NCI-H69 (cell line): Measurements from ENCODE around the gene GPRC6A.
"Not testable (repeated sequence)": the region's sequence is repeated elsewhere in the genome, so short reads cannot be mapped to it uniquely, and the experiment has no call there.

Experiments used
- DNase-seq: peaks from one replicate; lab custom pipeline; 2025; lab: John Stamatoyannopoulos, UW

Gene GPRC6A

DNA sequence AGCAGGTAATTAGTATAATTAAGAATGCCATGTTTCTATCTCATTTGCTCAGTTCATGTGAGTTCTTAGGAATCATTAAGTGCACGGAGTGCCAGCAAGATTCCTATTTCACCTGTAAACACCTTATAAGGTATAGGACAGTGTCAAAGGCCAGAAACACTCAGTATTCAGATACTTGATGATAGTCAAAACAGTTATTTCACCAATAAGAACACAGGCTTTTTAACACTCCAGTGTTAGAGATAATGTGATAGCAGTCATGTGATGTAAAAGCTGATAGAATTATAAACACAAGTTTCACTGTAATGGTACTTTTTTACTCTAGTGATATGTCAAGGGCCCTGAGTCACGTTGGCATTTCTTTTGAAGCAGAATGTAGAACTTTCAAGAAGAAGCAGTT, at the start of gene GPRC6A:
Gene GPRC6A (minus strand): TSS at position 101 of the 400 bp plus-strand sequence. CDS start 70 bp downstream, at position 31.
- no peak for DNase-seq

GRCh38 chr6:116877743-116878142, 48.9 kb upstream of the GPRC6A start:
- peak; percentile 29 for DNase-seq

GRCh38 chr6:116876635-116877611, 48.0 kb upstream of the GPRC6A start, which contains the start of gene RFX6:
TSS of gene RFX6 (plus strand) at chr6:116877242. CDS start at chr6:116877276, 34 bp downstream.
- peak; percentile 48 for DNase-seq

DNA sequence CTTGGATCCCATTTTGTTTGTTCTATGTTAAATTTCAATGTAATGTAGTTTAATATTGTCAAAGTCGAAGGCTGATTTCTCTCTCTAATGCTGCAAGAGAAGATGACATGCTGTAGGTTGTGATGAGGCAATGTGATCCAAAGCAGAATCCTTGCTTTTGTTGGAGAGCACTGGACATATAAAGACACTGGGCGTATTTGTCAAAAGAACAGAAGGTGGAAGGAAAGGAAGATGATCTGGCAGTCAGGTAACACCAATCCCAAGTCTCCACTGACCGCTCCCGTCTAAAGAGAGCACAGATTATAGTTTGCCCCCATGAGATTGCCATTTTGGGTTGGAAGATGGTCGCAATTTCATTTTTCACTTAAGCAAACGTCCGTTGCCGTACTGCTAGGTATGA, 47.2 kb upstream of the GPRC6A start:
- DNase-seq = no peak

GRCh38 chr6:116872771-116873170, 43.9 kb upstream of the GPRC6A start:
- DNase-seq = no peak

- DNase-seq = no peak
Observed at GRCh38 chr6:116866281-116866871, 37.5 kb upstream of the GPRC6A start.

DNA sequence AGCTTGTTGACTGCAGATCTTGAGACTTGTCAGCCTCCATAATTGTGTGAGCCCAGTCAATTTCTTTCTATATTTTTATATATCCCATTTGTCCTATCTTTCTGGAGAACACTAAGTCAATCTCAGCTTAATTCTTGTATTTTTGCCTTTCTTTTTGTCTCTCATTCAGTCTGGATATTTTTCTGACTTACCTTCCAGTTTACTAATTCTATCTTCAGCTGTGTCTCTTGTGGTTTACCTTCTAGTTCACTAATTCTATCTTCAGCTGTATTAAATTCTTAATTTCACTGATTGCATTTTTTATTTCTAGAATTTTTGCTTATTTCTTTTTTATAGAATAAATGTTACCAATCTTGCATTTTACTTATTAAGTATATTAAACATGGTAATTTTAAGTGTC, 30.4 kb upstream of the GPRC6A start:
- no peak for DNase-seq

DNA sequence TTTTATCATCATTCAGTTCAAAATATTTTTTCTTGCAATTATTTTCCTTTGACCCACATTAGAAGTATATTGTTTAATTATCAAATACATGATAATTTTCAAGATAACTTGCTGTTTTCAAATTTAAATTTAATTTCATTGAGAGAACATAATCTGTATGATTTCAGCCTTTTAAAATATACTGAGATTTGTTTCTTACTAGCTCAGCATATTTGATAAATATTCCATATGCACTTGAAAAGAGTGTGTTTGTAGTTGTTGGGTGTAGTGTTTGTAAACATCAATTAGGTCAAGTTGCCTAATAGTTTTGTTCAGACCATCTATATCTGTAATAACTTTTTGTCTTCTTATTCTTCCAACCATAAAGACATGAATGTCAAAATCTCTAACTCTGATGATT, 29.2 kb upstream of the GPRC6A start:
- DNase-seq = no peak

- peak; percentile 41 for DNase-seq
Observed at GRCh38 chr6:116847227-116847626, 18.3 kb upstream of the GPRC6A start.

GRCh38 chr6:116842459-116842858, 13.6 kb upstream of the GPRC6A start:
- no peak for DNase-seq

DNA sequence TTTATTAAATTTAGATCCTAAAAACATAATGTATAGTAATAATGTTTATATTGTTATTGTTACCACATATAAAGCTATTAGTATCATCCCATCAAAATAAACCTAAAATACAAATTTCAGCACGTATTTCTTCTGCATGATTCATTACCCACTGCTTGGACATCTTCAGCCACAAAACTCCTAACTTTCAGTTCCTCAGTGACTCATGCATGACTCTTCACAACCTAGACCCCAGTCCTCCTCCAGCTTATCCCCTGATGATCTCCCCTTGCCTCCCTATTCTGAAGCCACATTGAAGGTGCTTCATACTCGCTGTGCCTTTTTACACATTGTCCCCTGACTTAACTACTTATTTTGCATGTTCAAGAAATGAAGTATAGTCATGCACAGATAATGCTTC, 11.2 kb upstream of the GPRC6A start:
- no peak for DNase-seq

DNA sequence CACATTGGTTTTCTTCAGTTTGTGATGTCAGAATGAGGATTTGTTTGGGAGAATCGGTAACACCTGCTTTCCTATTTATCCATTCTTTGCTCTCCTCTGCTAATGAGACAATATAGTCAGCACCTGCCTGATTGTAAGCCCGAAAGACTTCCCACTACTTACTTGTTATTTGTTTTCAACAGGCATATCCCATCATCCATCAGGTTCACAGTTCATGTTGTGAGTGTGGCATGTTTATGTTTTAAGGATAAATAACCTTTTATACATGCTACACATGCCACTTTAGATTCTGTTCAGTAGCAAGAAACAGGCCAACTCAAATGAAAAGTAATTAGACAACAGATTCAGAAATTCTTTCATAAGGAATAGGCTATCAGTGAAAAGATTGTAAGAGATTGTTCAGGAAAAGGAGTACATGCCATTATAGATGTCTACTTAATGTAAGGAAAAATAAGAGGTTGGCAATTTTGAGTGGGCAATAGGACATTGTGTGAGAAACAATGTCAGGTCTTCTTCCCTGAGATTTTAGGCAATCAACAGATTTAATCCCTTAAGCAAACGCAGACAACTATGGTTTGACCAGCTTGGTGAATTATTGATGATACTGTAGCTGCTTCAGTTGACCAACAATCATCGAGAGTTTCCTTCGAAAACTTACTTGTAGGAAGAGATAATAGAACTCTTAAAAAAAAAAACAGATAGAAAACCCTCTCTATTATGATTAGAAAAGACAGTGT, 7.9 kb upstream of the GPRC6A start:
- no peak for DNase-seq

DNA sequence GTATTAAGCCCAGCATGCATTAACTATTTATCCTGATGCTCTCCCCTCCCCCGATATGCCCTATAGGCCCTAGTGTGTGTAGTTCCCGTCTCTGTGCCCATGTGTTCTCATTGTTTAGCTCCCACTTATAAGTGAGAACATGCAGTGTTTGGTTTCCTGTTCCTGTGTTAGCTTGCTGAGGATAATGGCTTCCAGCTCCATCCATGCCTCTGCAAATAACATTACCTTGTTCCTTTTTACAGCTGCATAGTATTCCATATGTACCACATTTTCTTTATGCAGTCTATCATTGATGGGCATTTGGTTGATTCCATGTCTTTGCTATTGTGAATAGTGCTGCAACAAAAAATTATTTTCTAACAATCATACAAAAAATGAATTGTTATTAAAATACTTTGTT, 5.6 kb upstream of the GPRC6A start:
- not testable (repeated sequence) for DNase-seq

DNA sequence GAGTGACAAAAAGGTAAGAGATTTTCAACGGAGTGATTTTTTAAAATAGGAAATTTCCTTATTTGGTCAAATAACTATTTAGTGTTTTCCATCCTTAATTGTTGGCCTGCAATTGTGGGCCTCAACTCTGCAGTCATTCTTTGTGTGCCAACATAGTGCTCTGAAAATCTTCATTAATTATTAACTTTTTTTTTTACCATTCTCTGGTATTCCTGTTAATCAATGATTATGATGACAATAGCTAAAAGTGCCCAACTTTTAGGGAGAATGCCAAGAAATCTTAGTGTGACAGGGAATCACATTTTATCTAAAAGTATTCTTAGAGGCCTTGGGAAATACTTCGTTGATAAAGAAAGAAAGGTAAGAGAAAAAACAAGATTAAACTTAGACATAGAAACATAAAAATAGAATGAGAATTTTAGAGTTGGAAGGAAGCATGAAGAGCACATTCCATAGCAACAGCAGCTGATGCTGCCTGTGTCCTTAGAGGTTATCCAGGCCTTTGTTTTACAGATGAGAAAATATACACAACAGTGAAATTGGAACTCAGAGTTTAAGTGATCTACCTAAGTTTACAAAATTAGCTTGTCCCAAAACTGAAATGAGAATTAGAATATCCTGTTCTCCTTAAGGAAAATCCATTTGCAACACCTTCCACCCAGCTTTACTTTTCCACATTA, 1.2 kb downstream of the GPRC6A start:
- no peak for DNase-seq

DNA sequence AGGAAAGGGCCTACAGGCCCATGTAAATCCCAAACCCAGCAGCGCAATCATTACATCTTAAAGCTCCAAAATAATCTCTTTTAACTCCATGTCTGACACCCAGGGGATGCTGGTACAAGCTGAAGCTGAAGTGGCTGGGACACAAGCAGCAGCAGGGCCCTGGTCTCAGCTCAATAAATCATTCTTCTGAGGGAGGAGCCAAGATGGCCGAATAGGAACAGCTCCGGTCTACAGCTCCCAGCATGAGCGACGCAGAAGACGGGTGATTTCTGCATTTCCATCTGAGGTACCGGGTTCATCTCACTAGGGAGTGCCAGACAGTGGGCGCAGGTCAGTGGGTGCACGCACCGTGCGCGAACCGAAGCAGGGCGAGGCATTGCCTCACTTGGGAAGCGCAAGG, 12.5 kb downstream of the GPRC6A start:
- DNase-seq = peak; percentile 10

GRCh38 chr6:116812051-116812650, 16.7 kb downstream of the GPRC6A start:
- no peak for DNase-seq

DNA sequence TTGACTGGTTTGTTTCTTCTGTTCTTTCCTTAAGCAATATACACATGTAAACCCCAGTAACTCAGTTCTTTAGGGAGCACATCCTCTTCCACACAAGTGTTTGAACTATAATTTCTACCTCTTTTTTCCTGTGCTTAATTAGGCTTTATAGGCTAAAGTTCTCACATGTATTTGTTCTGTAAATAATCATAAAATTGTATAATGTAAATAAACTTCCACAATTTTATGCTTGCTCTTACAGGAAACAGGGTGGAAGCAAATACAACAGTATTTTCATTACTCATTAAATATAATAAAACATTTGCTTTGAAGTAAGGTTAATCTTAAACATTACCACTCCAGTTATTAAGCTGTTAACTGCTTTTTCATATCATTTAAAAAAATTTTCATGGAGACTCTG, 26.9 kb downstream of the GPRC6A start:
- DNase-seq = no peak

DNA sequence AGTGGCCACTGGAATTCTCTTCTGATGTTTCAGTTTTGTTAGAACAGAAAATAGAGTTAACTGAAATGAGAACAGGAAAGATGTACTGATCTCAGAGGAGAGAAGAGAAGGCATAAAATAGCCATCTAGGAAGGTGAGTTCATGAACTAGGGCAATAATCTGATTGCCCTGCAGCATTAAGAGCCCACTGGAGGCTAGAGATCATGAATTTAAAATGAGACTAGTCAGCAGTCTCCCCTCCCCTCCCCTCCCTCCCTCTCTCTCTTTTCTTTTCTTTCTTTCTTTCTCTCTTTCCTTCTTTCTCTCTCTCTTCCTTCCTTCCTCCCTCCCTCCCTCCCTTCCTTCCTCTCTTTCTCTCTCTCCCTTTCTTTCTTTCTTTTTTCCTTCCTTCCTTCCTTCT, 28.9 kb downstream of the GPRC6A start:
- DNase-seq = no peak

DNA sequence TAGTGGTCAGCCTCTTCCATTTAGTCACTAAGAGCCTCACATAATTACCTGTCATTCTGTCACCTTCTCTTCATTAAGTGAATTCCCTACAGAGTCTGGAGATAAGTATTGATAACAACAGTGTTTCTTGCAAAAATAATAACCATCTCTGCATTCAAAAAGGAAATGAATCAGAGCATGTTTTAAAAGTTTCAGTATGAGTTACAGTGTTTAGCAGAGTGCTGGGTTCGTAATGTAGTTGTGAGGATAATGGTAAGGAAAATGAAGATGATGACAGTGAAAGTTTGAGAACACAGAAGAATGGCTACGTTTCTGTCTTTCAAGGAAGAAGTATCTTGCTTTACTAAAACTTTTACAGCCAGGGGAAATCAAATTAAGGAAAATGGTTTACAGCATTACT, 31.3 kb downstream of the GPRC6A start:
- DNase-seq = no peak

- DNase-seq = no peak
Observed at GRCh38 chr6:116793224-116793623, 35.7 kb downstream of the GPRC6A start.

DNA sequence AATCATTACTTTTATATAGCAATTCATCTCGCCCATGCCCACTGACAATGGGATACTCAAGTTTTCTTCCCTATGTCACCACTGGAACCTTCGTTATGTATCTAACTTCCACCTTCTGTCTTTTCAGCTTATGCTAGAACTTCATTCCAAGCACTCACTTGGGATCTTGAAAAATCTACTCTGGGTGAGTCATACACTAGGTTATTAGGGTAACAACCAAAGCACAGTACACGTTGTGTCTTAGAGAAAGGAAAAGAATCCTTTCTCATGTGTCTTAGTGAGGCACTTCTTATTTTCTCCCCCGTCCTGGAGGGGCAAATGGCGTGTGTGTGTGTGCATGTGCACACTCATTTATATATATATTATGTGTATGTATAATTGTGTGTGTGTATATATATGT, 45.0 kb downstream of the GPRC6A start:
- DNase-seq = no peak
